Lower leg skin (tissue), 4 donors: Measurements from ENCODE around the gene LRRC25. TPM values are rescaled to one million over a fixed set of nuclear protein-coding genes. Genes with fewer than 3 reads are reported as not detected.

Source experiments
- DNase-seq, 2 donors: peaks; one replicate each; pipeline ENCODE4 v3.0.0-alpha.2; 2019; ENCODE audit warnings: low spot score in 2 of 2
- H3K4me3 ChIP-seq: fragments of 200-600 bp; sonication (generic); 2 replicates; pipeline ENCODE4 v1.5.1; 2017; ENCODE audit warnings: mild to moderate bottlenecking, low read depth; ENCODE audit not compliant: poor library complexity, severe bottlenecking
- POLR2A ChIP-seq, 2 donors: fragments of 450-650 bp; IDR thresholded peaks; one replicate each; pipeline ENCODE4 v1.6.1; 2016 to 2017; ENCODE audit warnings: antibody characterized with exemption in 2 of 2, mild to moderate bottlenecking in 1 of 2, moderate library complexity in 1 of 2
- WGBS, 2 donors: methylation state at CpG; one replicate each; pipeline ENCODE4 v1.1.5; 2018; 5-methylcytosine and 5-hydroxymethylcytosine counted together
- intact Hi-C: fragments of 100-400 bp; cut with DNase I; formaldehyde crosslinking; loops from one replicate; pipeline ENCODE4 v1.15.0; 2023; ENCODE audit warnings: low total_unique reads
- total RNA-seq, 4 donors: library from RNA; depleted of rRNA; stranded (reverse); fragments of >200 nt; gene quantifications; one replicate each; pipeline ENCODE4 v1.1.0, GENCODE V29; 2016
- TF ChIP-seq, protein P1 (sequence below), 3 donors: fragments of 450-650 bp; IDR thresholded peaks; one replicate each; pipeline ENCODE4 v1.5.1; 2016; ENCODE audit warnings: antibody characterized with exemption in 3 of 3, mild to moderate bottlenecking in 3 of 3, moderate library complexity in 2 of 3

The LRRC25 gene
- total RNA-seq, 4 donors from 2014 or later: 1.2 to 3.4 (median 2.2) TPM; not detected in 1

DNA sequence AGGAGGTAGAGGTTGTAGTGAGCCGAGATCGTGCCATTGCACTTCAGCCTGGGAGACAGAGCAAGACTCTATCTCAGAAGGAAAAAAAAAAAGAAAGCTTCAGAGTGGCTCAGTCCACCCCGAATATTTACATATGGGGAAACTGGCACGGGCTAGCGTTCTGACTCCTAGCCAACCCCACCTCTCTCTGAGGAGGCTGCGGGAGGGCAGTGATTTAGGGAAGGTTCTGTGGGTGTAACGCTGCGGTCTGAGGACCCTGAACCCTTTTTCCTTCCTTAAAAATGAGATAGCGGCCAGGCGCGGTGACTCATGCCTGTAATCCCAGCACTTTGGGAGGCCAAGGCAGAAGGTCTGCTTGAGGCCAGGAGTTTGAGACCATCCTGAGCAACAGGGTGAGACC is 5.0 kb downstream of the LRRC25 start:
- H3K4me3 ChIP-seq: no peak overlapping the region
- TF ChIP-seq, protein P1, sequence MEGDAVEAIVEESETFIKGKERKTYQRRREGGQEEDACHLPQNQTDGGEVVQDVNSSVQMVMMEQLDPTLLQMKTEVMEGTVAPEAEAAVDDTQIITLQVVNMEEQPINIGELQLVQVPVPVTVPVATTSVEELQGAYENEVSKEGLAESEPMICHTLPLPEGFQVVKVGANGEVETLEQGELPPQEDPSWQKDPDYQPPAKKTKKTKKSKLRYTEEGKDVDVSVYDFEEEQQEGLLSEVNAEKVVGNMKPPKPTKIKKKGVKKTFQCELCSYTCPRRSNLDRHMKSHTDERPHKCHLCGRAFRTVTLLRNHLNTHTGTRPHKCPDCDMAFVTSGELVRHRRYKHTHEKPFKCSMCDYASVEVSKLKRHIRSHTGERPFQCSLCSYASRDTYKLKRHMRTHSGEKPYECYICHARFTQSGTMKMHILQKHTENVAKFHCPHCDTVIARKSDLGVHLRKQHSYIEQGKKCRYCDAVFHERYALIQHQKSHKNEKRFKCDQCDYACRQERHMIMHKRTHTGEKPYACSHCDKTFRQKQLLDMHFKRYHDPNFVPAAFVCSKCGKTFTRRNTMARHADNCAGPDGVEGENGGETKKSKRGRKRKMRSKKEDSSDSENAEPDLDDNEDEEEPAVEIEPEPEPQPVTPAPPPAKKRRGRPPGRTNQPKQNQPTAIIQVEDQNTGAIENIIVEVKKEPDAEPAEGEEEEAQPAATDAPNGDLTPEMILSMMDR (IDR thresholded peaks at IDR 0.05): no peak
- no peak for TF ChIP-seq POLR2A (IDR thresholded peaks at IDR 0.05)
- intact Hi-C loops: no loop called here
- peak; percentile 59 to 90 for DNase-seq
- 64 to 67% methylated on average over 11 of the region's 11 CpGs for WGBS, 2 donors

DNA sequence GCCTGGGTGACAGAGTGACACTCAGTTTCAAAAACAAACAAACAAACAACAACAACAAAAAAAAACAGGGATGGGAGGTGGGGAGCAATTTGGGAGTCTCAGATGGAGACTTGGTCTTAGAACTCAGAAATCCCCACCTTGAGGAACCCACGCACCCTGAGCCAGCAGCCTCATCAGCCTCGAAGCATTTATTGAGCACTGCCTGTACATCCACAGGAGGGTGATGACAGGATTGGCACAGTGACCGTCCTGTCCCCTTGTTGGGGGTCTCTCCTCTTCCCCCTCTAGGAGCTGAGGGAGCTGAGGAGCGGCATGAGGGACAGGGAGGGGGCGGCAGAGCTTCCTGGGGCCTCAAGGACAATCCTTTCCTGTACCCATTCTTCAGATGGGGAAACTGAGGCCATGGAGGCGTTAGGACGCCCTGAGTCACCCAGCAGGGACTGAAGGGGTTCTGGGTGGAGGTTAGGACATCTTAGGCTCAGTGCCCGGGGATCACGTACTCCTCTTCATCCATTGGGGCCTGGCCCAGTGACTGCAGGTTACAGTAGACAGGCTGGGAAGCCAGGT is 5.8 kb downstream of the LRRC25 start:
- intact Hi-C loops: no loop called here
- no peak for TF ChIP-seq POLR2A (IDR thresholded peaks at IDR 0.05)
- TF ChIP-seq, protein P1 (IDR thresholded peaks at IDR 0.05): no peak
- no peak for DNase-seq
- H3K4me3 ChIP-seq: no peak overlapping the region
- WGBS, 2 donors: 73 to 77% methylated on average over 8 of the region's 9 CpGs

DNA sequence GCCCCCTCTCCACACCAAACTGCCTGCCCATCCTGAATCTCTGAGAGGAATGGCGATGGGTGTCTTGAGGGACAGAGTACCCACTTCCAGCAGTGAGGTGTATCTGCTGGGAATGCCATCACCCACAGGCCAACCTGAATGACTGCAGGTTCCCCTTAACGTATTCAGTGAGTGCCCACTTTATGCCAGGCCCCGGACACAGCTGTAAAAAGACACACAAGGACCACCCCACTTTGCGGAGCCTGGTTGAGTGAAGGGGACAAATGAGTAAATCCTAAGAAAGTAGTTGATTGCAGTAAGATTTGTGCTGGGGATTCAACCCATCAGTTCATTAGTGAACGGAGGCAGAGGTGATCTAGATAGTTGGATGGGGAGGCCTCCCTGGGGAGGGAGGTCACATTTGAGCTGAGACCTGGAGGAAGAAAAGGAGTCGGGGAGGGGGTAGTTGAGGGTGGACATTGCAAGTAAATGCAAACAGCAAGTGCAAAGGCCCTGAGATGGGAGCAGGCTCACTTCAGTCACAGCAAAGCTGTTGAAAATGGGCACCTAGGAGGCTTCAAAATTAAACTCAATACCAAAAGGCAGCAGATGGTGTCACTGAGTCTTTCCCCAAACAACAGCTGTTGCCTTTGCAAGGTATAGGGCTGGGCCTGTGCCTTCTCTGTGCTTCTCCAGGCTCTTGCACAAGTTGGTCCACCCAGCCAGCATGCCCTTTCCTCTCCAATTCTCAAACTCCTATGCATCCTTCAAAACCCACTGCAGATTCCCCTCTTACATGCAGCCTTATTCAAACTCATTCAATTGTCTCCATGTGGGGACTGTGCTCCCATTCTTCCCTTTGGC is 7.1 kb downstream of the LRRC25 start:
- 81 to 84% methylated on average over 6 of the region's 6 CpGs for WGBS, 2 donors
- intact Hi-C loops: no loop called here
- no peak for DNase-seq
- H3K4me3 ChIP-seq: no peak overlapping the region
- TF ChIP-seq POLR2A (IDR thresholded peaks at IDR 0.05): no peak
- TF ChIP-seq, protein P1 (IDR thresholded peaks at IDR 0.05): no peak

DNA sequence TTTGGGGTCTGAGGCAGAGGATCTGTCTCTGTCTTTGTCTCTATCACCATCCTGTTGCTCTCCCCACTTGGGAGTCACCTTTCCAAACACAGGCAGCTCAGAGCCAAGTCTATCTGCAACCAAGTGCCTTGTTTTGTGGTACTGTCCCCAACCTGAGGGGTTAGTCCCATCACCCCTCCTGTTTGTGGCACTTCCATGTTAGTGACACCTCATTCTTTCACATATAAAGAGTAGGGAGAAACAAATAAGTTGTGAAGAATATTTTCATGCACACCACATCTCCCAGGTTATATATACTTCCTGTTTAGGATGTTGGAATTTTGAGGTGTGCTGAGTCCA is 7.7 kb downstream of the LRRC25 start:
- no peak overlapping the region for H3K4me3 ChIP-seq
- DNase-seq: no peak
- TF ChIP-seq POLR2A (IDR thresholded peaks at IDR 0.05): no peak
- TF ChIP-seq, protein P1 (IDR thresholded peaks at IDR 0.05): no peak
- intact Hi-C loops: no loop called here

DNA sequence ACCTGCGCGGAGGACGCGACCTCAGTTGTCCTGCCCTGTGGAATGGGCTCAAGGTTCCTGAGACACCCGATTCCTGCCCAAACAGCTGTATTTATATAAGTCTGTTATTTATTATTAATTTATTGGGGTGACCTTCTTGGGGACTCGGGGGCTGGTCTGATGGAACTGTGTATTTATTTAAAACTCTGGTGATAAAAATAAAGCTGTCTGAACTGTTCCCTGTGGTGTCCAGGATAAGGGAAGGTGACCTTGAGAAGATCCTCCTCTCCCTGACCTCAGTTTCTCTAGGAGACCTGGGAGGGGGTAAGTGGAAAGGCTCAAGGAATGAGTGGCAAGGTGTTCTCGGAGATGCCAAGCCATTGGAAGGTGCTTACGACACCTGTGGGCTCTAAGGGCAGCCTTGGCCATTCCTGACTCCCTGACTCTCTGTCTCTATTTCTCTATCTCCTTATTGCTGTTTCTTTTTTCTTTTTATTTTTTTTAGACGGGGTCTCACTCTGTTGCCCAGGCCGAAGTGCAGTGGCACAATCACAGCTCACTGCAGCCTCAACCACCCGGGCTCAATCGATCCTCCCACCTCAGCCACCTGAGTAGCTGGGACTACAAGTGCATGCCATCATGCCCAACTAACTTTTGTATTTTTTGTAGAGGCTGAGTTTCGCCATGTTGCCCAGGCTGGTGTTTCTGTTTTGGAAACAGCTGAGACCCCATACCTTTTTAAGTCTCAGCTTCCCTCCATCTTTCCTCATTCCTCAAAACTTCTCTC is 8.3 kb downstream of the LRRC25 start:
- intact Hi-C loops: no loop called here
- H3K4me3 ChIP-seq: no peak overlapping the region
- 81 to 83% methylated on average over 13 of the region's 13 CpGs for WGBS, 2 donors
- DNase-seq: no peak
- no peak for TF ChIP-seq POLR2A (IDR thresholded peaks at IDR 0.05)
- TF ChIP-seq, protein P1 (IDR thresholded peaks at IDR 0.05): no peak
